ENCODE results near the gene HOXB8.

GRCh38 chr17:48608494-48608834 lies 6.6 kb downstream of the HOXB8 start:
- no peak for TF ChIP-seq CTCF (IDR thresholded peaks at IDR 0.05)
- TF ChIP-seq POLR2A (IDR thresholded peaks at IDR 0.05): no peak
